ENCODE data around the gene UQCRC1. TPM values are rescaled to one million over a fixed set of nuclear protein-coding genes. Genes with fewer than 3 reads are reported as not detected.

UQCRC1 gene
- total RNA-seq, 1 experiment from 2014 or later = 227 TPM

DNA sequence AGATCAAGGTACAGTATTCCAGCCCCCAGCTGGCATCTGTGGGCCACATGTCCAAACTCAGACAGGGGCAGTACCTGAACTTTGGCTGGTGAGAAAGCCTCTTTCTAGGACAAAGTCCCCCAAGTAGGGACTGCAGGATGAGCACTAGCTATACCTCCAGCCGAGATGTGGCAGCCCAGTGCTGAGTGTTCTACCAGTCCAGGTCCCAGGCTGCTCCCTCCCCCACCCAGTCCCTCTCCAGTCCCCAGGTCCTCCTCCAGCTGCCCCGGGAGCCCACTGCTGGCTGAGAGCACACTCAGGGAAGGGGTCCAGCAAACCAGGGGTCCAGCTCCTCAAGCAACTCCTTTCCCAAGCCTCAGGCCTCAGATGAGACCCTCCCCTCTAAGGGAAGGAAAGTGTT, 24.3 kb upstream of the UQCRC1 start:
- Histone ChIP-seq H3K36me3 (ENCODE audit: control insufficient read depth, insufficient read depth, low read length) (peaks cover 2% of the 10 kb centered on the region), H3K27ac (ENCODE audit: low read length) (peak overlapping the region; percentile 77; the same call in 1 of the 2 replicates), H3K4me1 (ENCODE audit: control insufficient read depth, insufficient read depth, low read length) (peaks cover 18% of the 10 kb centered on the region), H3K4me3 (ENCODE audit: low read depth in 2 of 2, low read length in 2 of 2) (peak overlapping the region; percentile 74 to 85; a peak in 1 of 4 replicates), H3K27me3 (ENCODE audit: control insufficient read depth, insufficient read depth, low read length) (no peaks in the 10 kb centered on the region), H3K9me3 (ENCODE audit: control insufficient read depth, insufficient read depth, low read depth, low read length) (no peaks in the 10 kb centered on the region)
- ATAC-seq = no peak
- CTCF ChIA-PET = no interaction called here
- TF ChIP-seq, protein P1, sequence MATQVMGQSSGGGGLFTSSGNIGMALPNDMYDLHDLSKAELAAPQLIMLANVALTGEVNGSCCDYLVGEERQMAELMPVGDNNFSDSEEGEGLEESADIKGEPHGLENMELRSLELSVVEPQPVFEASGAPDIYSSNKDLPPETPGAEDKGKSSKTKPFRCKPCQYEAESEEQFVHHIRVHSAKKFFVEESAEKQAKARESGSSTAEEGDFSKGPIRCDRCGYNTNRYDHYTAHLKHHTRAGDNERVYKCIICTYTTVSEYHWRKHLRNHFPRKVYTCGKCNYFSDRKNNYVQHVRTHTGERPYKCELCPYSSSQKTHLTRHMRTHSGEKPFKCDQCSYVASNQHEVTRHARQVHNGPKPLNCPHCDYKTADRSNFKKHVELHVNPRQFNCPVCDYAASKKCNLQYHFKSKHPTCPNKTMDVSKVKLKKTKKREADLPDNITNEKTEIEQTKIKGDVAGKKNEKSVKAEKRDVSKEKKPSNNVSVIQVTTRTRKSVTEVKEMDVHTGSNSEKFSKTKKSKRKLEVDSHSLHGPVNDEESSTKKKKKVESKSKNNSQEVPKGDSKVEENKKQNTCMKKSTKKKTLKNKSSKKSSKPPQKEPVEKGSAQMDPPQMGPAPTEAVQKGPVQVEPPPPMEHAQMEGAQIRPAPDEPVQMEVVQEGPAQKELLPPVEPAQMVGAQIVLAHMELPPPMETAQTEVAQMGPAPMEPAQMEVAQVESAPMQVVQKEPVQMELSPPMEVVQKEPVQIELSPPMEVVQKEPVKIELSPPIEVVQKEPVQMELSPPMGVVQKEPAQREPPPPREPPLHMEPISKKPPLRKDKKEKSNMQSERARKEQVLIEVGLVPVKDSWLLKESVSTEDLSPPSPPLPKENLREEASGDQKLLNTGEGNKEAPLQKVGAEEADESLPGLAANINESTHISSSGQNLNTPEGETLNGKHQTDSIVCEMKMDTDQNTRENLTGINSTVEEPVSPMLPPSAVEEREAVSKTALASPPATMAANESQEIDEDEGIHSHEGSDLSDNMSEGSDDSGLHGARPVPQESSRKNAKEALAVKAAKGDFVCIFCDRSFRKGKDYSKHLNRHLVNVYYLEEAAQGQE (IDR thresholded peaks at IDR 0.05; ENCODE audit: insufficient read depth in 1 of 2, low read depth in 2 of 2, low read length in 1 of 2) = no peak
- no peak for TF ChIP-seq POLR2AphosphoS5 (IDR thresholded peaks at IDR 0.05; ENCODE audit: low read depth, low read length)
- TF ChIP-seq SIN3A (IDR thresholded peaks at IDR 0.05; ENCODE audit: borderline replicate concordance, insufficient read depth, low read depth, low read length) = no peak
- no peak for TF ChIP-seq TCF7L2 (IDR thresholded peaks at IDR 0.05; ENCODE audit: low read depth, low read length)
- TF ChIP-seq, protein P2, sequence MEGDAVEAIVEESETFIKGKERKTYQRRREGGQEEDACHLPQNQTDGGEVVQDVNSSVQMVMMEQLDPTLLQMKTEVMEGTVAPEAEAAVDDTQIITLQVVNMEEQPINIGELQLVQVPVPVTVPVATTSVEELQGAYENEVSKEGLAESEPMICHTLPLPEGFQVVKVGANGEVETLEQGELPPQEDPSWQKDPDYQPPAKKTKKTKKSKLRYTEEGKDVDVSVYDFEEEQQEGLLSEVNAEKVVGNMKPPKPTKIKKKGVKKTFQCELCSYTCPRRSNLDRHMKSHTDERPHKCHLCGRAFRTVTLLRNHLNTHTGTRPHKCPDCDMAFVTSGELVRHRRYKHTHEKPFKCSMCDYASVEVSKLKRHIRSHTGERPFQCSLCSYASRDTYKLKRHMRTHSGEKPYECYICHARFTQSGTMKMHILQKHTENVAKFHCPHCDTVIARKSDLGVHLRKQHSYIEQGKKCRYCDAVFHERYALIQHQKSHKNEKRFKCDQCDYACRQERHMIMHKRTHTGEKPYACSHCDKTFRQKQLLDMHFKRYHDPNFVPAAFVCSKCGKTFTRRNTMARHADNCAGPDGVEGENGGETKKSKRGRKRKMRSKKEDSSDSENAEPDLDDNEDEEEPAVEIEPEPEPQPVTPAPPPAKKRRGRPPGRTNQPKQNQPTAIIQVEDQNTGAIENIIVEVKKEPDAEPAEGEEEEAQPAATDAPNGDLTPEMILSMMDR (IDR thresholded peaks at IDR 0.05) = no peak
- intact Hi-C loops (cut with micrococcal nuclease; ENCODE audit: unreplicated experiment) = no loop called here
- no peak for DNase-seq (ENCODE audit: low read depth, low spot score)
- in situ Hi-C loops (cut with HindIII; ENCODE audit: low pct_unique_long_range_greater_than_20kb, low sequenced_read_pairs) = no loop called here
- BruUV-seq (replicated peaks) = no TSS peak
- POLR2A ChIA-PET = no interaction called here

DNA sequence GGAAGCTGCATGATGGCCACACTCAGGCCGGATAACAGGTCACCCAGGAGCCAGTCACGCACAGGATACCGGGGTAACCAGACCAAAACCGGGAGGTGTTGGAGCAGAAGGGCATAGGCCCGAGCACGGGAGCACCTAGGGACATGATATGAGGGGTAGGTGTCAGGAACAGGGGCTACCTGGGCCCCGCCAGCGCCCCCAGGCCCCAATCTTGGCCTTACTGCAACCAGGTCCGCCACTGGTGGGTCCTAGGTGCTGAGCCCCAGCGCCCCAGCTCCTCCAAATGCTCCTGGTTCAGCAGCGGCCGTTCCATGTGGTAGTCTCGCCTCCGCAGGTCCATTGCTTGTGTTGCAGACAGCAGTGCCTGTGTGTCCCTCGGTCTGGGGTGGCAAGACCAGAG, 23.8 kb upstream of the UQCRC1 start:
- Histone ChIP-seq H3K27me3 (ENCODE audit: control insufficient read depth, insufficient read depth, low read length) (no peaks in the 10 kb centered on the region), H3K27ac (ENCODE audit: low read length) (no peak overlapping the region), H3K4me1 (ENCODE audit: control insufficient read depth, insufficient read depth, low read length) (peaks cover 18% of the 10 kb centered on the region), H3K4me3 (ENCODE audit: low read depth in 2 of 2, low read length in 2 of 2) (no peak overlapping the region), H3K9me3 (ENCODE audit: control insufficient read depth, insufficient read depth, low read depth, low read length) (no peaks in the 10 kb centered on the region), H3K36me3 (ENCODE audit: control insufficient read depth, insufficient read depth, low read length) (peaks cover 2% of the 10 kb centered on the region)
- ATAC-seq = no peak
- no peak for DNase-seq (ENCODE audit: low read depth, low spot score)
- no TSS peak for BruUV-seq (replicated peaks)
- ChIA-PET POLR2A (no interaction called here), CTCF (no interaction called here)
- in situ Hi-C loops (cut with HindIII; ENCODE audit: low pct_unique_long_range_greater_than_20kb, low sequenced_read_pairs) = no loop called here
- no peak for TF ChIP-seq POLR2AphosphoS5 (IDR thresholded peaks at IDR 0.05; ENCODE audit: low read depth, low read length)
- TF ChIP-seq SIN3A (IDR thresholded peaks at IDR 0.05; ENCODE audit: borderline replicate concordance, insufficient read depth, low read depth, low read length) = no peak
- TF ChIP-seq, protein P2 (IDR thresholded peaks at IDR 0.05) = no peak
- no peak for TF ChIP-seq TCF7L2 (IDR thresholded peaks at IDR 0.05; ENCODE audit: low read depth, low read length)
- TF ChIP-seq, protein P1 (IDR thresholded peaks at IDR 0.05; ENCODE audit: insufficient read depth in 1 of 2, low read depth in 2 of 2, low read length in 1 of 2) = no peak
- intact Hi-C loops (cut with micrococcal nuclease; ENCODE audit: unreplicated experiment) = no loop called here
